H1 (cell line): ENCODE measurements around the gene STK32A. TPM values are rescaled to one million over a fixed set of nuclear protein-coding genes. Genes with fewer than 3 reads are reported as not detected.
A peak's percentile ranks its signal among the peaks of the same experiment; 100 is the strongest.

ENCODE experiments used
- CTCF ChIA-PET: fragments of 300-600 bp; sonication (Branson Sonifier 250); formaldehyde crosslinking; loops from one replicate; lab custom pipeline; 2021; ENCODE audit not compliant: partially characterized antibody; lab: Charles Lee
- POLR2A ChIA-PET: fragments of 300-600 bp; sonication (Branson Sonifier 250); formaldehyde crosslinking; loops from one replicate; lab custom pipeline; 2021; ENCODE audit warnings: inconsistent platforms; ENCODE audit not compliant: partially characterized antibody; lab: Charles Lee
- DNase-seq, 2 experiments: peaks; one replicate each; pipeline versions ENCODE4 v3.0.0 to v3.0.0-alpha.2; 2010 to 2022; ENCODE audit warnings: low spot score in 2 of 2, low read depth in 1 of 2, mixed read lengths in 1 of 2
- FAIRE-seq: peaks from 2 replicates; lab custom pipeline; 2011; peaks lifted over from hg19 to GRCh38; lab: Jason Lieb, UNC
- H2AFZ ChIP-seq: 2 replicates; pipeline ENCODE4 v1.8.1; 2012; ENCODE audit warnings: low read length, inconsistent platforms
- H2AK5ac ChIP-seq: 2 replicates; pipeline ENCODE4 v1.6.1; 2013; ENCODE audit warnings: low read depth, low read length
- H2BK120ac ChIP-seq: replicated peaks from 2 replicates; pipeline ENCODE3; 2013; ENCODE audit warnings: low read depth, low read length, inconsistent platforms
- H2BK12ac ChIP-seq: 2 replicates; pipeline ENCODE4 v1.6.1; 2013; ENCODE audit warnings: low read depth, low read length
- H2BK15ac ChIP-seq: 2 replicates; pipeline ENCODE4 v1.6.1; 2013; ENCODE audit warnings: low read length
- H2BK20ac ChIP-seq: 2 replicates; pipeline ENCODE4 v1.6.1; 2013; ENCODE audit warnings: low read length
- H2BK5ac ChIP-seq: 2 replicates; pipeline ENCODE4 v1.6.1; 2013; ENCODE audit warnings: low read depth, low read length
- H3K14ac ChIP-seq: 2 replicates; pipeline ENCODE4 v1.6.1; 2013; ENCODE audit warnings: inconsistent platforms; ENCODE audit not compliant: insufficient read length
- H3K18ac ChIP-seq: 2 replicates; pipeline ENCODE4 v1.6.1; 2013; ENCODE audit warnings: low read length; ENCODE audit errors: extremely low read depth
- H3K23ac ChIP-seq: 2 replicates; pipeline ENCODE4 v1.6.1; 2013; ENCODE audit warnings: inconsistent platforms; ENCODE audit not compliant: insufficient read length
- H3K23me2 ChIP-seq: 2 replicates; pipeline ENCODE4 v1.6.1; 2013; ENCODE audit warnings: low read depth, low read length
- H3K27ac ChIP-seq: 2 replicates; pipeline ENCODE4 v1.6.1; 2011; ENCODE audit warnings: low read depth, low read length, inconsistent platforms
- H3K27me3 ChIP-seq, 4 experiments: replicated peaks in 1 of 4; 1 replicate in 1 of 4; 2 replicates in 3 of 4; pipeline versions ENCODE4 v1.6.1 to v1.8.1; 2011 to 2013; ENCODE audit warnings: low read length in 3 of 4, mild to moderate bottlenecking in 3 of 4, inconsistent platforms in 2 of 4, mixed read lengths in 2 of 4, moderate library complexity in 1 of 4; ENCODE audit not compliant: control insufficient read depth in 3 of 4, insufficient read depth in 3 of 4; ENCODE audit errors: extremely low read depth in 1 of 4
- H3K36me3 ChIP-seq, 4 experiments: 2 replicates each; pipeline versions ENCODE4 v1.6.1 to v1.8.1; 2011 to 2013; ENCODE audit warnings: mild to moderate bottlenecking in 4 of 4, low read length in 3 of 4, moderate library complexity in 2 of 4, control low read depth in 1 of 4, inconsistent platforms in 1 of 4; ENCODE audit not compliant: insufficient read depth in 4 of 4, control insufficient read depth in 2 of 4
- H3K4ac ChIP-seq: replicated peaks from 2 replicates; pipeline ENCODE3; 2013; ENCODE audit warnings: low read length, low read depth, mixed read lengths, inconsistent platforms; ENCODE audit not compliant: insufficient read length
- H3K4me1 ChIP-seq, 4 experiments: replicated peaks in 1 of 4; 1 replicate in 1 of 4; 2 replicates in 3 of 4; pipeline versions ENCODE4 v1.6.1 to v1.8.1; 2011 to 2013; ENCODE audit warnings: low read length in 3 of 4, inconsistent platforms in 2 of 4, mixed read lengths in 1 of 4; ENCODE audit not compliant: insufficient read depth in 4 of 4, control insufficient read depth in 3 of 4
- H3K4me2 ChIP-seq, 2 experiments: 2 replicates each; pipeline versions ENCODE4 v1.6.1 to v1.8.1; 2011 to 2013; ENCODE audit warnings: low read depth in 2 of 2, low read length in 2 of 2, control low read depth in 1 of 2, inconsistent platforms in 1 of 2, mild to moderate bottlenecking in 1 of 2; ENCODE audit not compliant: insufficient read depth in 1 of 2
- H3K4me3 ChIP-seq, 4 experiments: fragments of 200-600, 300-600 bp in 1 of 4; sonication (generic), shearing (Covaris generic), sonication (Bioruptor Twin) in 1 of 4; 2 replicates each; pipeline versions ENCODE4 v1.5.1 to v1.8.1; 2011 to 2016; ENCODE audit warnings: low read length in 4 of 4, low read depth in 3 of 4, control low read depth in 2 of 4, inconsistent platforms in 2 of 4, mild to moderate bottlenecking in 2 of 4, mixed read lengths in 1 of 4, moderate library complexity in 1 of 4; ENCODE audit not compliant: insufficient read depth in 2 of 4; ENCODE audit errors: extremely low read depth in 1 of 4
- H3K56ac ChIP-seq: replicated peaks from 2 replicates; pipeline ENCODE3; 2013; ENCODE audit warnings: low read depth, mild to moderate bottlenecking, mixed read lengths, low read length, inconsistent platforms; ENCODE audit not compliant: insufficient read length
- H3K79me1 ChIP-seq: 2 replicates; pipeline ENCODE4 v1.6.1; 2013; ENCODE audit warnings: low read depth, low read length, control low read depth
- H3K79me2 ChIP-seq, 2 experiments: 2 replicates each; pipeline versions ENCODE4 v1.6.1 to v1.8.1; 2012 to 2013; ENCODE audit warnings: low read length in 2 of 2, mild to moderate bottlenecking in 2 of 2, inconsistent platforms in 1 of 2; ENCODE audit not compliant: insufficient read depth in 2 of 2, control insufficient read depth in 1 of 2
- H3K9ac ChIP-seq, 4 experiments: replicated peaks in 1 of 4; 1 replicate in 1 of 4; 2 replicates in 3 of 4; pipeline versions ENCODE4 v1.6.1 to v1.8.1; 2011 to 2013; ENCODE audit warnings: low read depth in 3 of 4, low read length in 3 of 4, control low read depth in 2 of 4, mild to moderate bottlenecking in 2 of 4, moderate library complexity in 2 of 4, inconsistent platforms in 1 of 4; ENCODE audit errors: extremely low read depth in 1 of 4
- H3K9me3 ChIP-seq, 2 experiments: 2 replicates each; pipeline versions ENCODE4 v1.6.1 to v1.8.1; 2012 to 2013; ENCODE audit warnings: mild to moderate bottlenecking in 2 of 2, moderate library complexity in 2 of 2, control low read depth in 1 of 2, inconsistent platforms in 1 of 2, low read depth in 1 of 2, low read length in 1 of 2, mixed read lengths in 1 of 2; ENCODE audit not compliant: insufficient read depth in 2 of 2
- H4K20me1 ChIP-seq, 2 experiments: replicated peaks in 1 of 2; 2 replicates each; pipeline versions ENCODE3 to v1.8.1; 2011 to 2013; ENCODE audit warnings: inconsistent platforms in 2 of 2, low read length in 2 of 2, mild to moderate bottlenecking in 1 of 2; ENCODE audit not compliant: insufficient read depth in 2 of 2, control insufficient read depth in 1 of 2
- H4K5ac ChIP-seq: 2 replicates; pipeline ENCODE4 v1.6.1; 2013; ENCODE audit warnings: low read length, low read depth, mixed read lengths, inconsistent platforms; ENCODE audit not compliant: insufficient read length
- H4K8ac ChIP-seq: 2 replicates; pipeline ENCODE4 v1.8.0; 2013; ENCODE audit warnings: mild to moderate bottlenecking, moderate library complexity, low read length, inconsistent platforms; ENCODE audit not compliant: insufficient read depth; ENCODE audit errors: extremely low read depth
- H4K91ac ChIP-seq: replicated peaks from 2 replicates; pipeline ENCODE3; 2013; ENCODE audit warnings: low read length, mixed read lengths, inconsistent platforms; ENCODE audit not compliant: insufficient read length
- BCL11A ChIP-seq, 2 experiments: IDR thresholded peaks; one replicate each; pipeline ENCODE4 v1.6.1; 2011; ENCODE audit warnings: low read depth in 2 of 2, low read length in 2 of 2, mild to moderate bottlenecking in 2 of 2
- GABPA ChIP-seq: IDR thresholded peaks from 2 replicates; pipeline ENCODE4 v1.6.1; 2011; ENCODE audit warnings: mild to moderate bottlenecking, low read length, moderate library complexity, borderline replicate concordance; ENCODE audit not compliant: insufficient read depth
- POLR2A ChIP-seq, 2 experiments: IDR thresholded peaks; 1 replicate in 1 of 2; 2 replicates in 1 of 2; pipeline ENCODE4 v1.6.1; 2011; ENCODE audit warnings: low read depth in 2 of 2, low read length in 2 of 2, mild to moderate bottlenecking in 2 of 2; ENCODE audit errors: control extremely low read depth in 1 of 2
- POLR2AphosphoS5 ChIP-seq: IDR thresholded peaks from 2 replicates; pipeline ENCODE4 v1.6.1; 2011; ENCODE audit warnings: low read depth, low read length
- RFX5 ChIP-seq: IDR thresholded peaks from 2 replicates; pipeline ENCODE4 v1.6.1; 2011; ENCODE audit warnings: low read depth, low read length, improper control_type of control experiment, borderline replicate concordance
- SP1 ChIP-seq: IDR thresholded peaks from 2 replicates; pipeline ENCODE4 v1.6.1; 2011; ENCODE audit warnings: low read depth, low read length
- SP4 ChIP-seq: IDR thresholded peaks from 2 replicates; pipeline ENCODE4 v1.6.1; 2012; ENCODE audit warnings: low read length, inconsistent platforms
- TAF1 ChIP-seq: IDR thresholded peaks from 2 replicates; pipeline ENCODE4 v1.6.1; 2011; ENCODE audit warnings: mild to moderate bottlenecking, low read depth, low read length
- TEAD4 ChIP-seq: IDR thresholded peaks from 2 replicates; pipeline ENCODE4 v1.6.1; 2012; ENCODE audit warnings: low read depth, low read length, inconsistent platforms, mixed read lengths
- ZNF274 ChIP-seq: IDR thresholded peaks from 2 replicates; pipeline ENCODE4 v1.7.0; 2012; ENCODE audit warnings: low read length, borderline replicate concordance; ENCODE audit errors: extremely low read depth
- WGBS, 2 experiments: shearing (Covaris generic) in 1 of 2; methylation state at CpG; one replicate each; pipeline versions ENCODE4 v1.1.6 to v1.1.7; 2013 to 2015; ENCODE audit warnings: low lambda C conversion rate in 2 of 2, mixed read lengths in 2 of 2, inconsistent platforms in 1 of 2, low coverage in 1 of 2, missing lambda C conversion rate in 1 of 2; ENCODE audit not compliant: insufficient replicate concordance in 2 of 2, insufficient coverage in 1 of 2, insufficient read length in 1 of 2; ENCODE audit errors: extremely low coverage in 1 of 2, missing lambda C conversion rate in 1 of 2; 5-methylcytosine and 5-hydroxymethylcytosine counted together
- polyA plus RNA-seq, 7 experiments: library from polyadenylated mRNA; depleted of rRNA in 3 of 7; stranded (reverse) in 5 of 7; unstranded in 2 of 7; fragments of >200 nt in 5 of 7; fragments of 200-250 nt in 2 of 7; gene quantifications; 1 replicate in 5 of 7; 2 replicates in 1 of 7; 4 replicates in 1 of 7; pipeline versions ENCODE4 v1.2.1 to v1.2.3, GENCODE V29; 2011 to 2013; ENCODE audit warnings: missing spikeins in 2 of 7, mixed read lengths in 2 of 7
- total RNA-seq: library from RNA; stranded (reverse); fragmentation: NEBNext Ultra II Directional; extraction: Animal tissue kit (Norgen Biotek cat#: 25700); gene quantifications from 2 replicates; pipeline ENCODE4 v1.2.1, GENCODE V29; 2021
- TF ChIP-seq, protein P1 (sequence below): IDR thresholded peaks from 2 replicates; pipeline ENCODE4 v1.6.1; 2011; ENCODE audit warnings: low read depth, mild to moderate bottlenecking, low read length; ENCODE audit not compliant: insufficient read depth

The STK32A gene
- total and polyA plus RNA-seq, 2 of the 8 experiments (the other 6 are each of a cell fraction or from before 2014, with no cell fraction given), result 1.3 to 2.5 TPM

DNA sequence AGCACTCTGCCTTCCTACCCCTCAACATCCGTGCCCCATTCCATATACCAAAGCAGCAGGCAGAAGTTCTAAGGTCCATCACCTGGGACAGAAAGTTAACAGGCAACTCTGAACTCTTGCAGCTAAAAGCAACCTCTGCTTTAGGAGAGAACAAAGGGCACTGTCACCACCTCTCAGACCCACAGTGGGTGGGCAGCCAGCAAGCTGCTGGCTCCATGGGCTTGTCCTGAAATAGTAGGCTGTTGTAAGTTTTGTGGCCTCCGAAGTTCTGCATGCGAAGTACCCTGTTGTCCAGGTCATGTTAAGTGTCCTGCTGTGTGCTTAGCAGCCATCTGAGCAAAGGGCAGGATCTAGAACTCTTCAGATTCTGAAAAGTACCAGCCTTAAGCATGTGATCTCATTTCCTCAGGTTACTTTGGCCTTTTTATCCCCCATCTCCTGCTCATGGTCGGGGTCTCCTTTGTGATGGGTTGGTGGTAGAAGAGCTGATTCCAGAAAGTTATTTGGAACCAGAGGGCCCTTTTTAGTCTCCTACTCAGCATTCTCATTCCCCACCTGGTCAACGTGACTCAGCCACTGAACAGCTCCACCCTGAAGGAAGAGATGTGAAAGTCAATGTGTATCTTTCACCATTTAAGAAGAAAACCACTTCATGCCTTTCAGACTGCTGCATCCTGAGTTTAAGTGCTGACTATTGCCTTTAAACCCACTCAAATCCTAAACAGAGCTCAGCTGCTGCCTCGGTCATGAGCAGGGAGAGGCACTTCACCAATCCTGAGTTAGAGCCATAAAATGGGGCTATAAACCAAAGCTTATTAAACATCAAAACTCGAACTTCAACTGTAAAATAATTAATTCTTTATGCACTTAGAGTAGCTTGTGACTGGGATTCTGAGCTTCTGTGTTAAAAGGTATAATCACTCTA is 153.6 kb downstream of the STK32A start:
- H4K8ac ChIP-seq, result no peak overlapping the region
- H3K27me3 ChIP-seq, result no peaks in the 10 kb centered on the region; a peak in 1 of 7 replicates
- CTCF ChIA-PET, result interaction anchor here (0.9 to 2.6 kb wide), 13 partner anchors 9 to 200 kb away, joined by 3 to 16 read pairs (median 4); no protein-coding TSS in a partner anchor
- POLR2A ChIA-PET, result interaction anchor here (0.6 to 2.3 kb wide), 7 partner anchors 9 to 940 kb away, joined by 3 to 6 read pairs (median 3); no protein-coding TSS in a partner anchor
- H3K23ac ChIP-seq, result no peak overlapping the region
- peak overlapping the region; percentile 27 for H3K4ac ChIP-seq
- no peaks in the 10 kb centered on the region for H3K79me2 ChIP-seq
- DNase-seq (no peak), FAIRE-seq (no peak)
- no peak overlapping the region for H2BK15ac ChIP-seq
- peak overlapping the region in 1 of 2 experiments; percentile 3; a peak in 1 of 4 replicates for H3K4me2 ChIP-seq
- H2BK120ac ChIP-seq, result no peak overlapping the region
- no peak overlapping the region for H3K56ac ChIP-seq
- no peak overlapping the region for H4K91ac ChIP-seq
- no peaks in the 10 kb centered on the region; the same call in 1 of the 2 replicates for H3K79me1 ChIP-seq
- H3K4me1 ChIP-seq, result peaks cover 7 to 15% (median 10%) of the 10 kb centered on the region in 4 experiments; a peak in 6 of 7 replicates
- no peak overlapping the region for H2BK5ac ChIP-seq
- peaks cover 8 to 34% (median 23%) of the 10 kb centered on the region in 4 experiments; a peak in 7 of 8 replicates for H3K36me3 ChIP-seq
- peak overlapping the region; percentile 30 for H3K27ac ChIP-seq
- H3K4me3 ChIP-seq, result no peak overlapping the region
- H3K18ac ChIP-seq, result no peak overlapping the region
- H3K9ac ChIP-seq, result 0 out of 7 replicates have a peak overlapping the region, but pooled peaks of 1 of the 4 experiments have one; percentile 10
- TF ChIP-seq, protein P1, sequence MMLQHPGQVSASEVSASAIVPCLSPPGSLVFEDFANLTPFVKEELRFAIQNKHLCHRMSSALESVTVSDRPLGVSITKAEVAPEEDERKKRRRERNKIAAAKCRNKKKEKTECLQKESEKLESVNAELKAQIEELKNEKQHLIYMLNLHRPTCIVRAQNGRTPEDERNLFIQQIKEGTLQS, result no peak
- TF ChIP-seq BCL11A (IDR thresholded peaks at IDR 0.05; ENCODE audit: low read depth in 2 of 2, low read length in 2 of 2) (no peak), GABPA (no peak), SP4 (peak; percentile 59; the same call in 1 of the 2 replicates), SP1 (no peak), POLR2A (IDR thresholded peaks at IDR 0.05; ENCODE audit: control extremely low read depth in 1 of 2, low read depth in 2 of 2, low read length in 2 of 2) (peak; percentile 11 to 50; a peak in 2 of 3 replicates), ZNF274 (no peak), TEAD4 (no peak), RFX5 (no peak), POLR2AphosphoS5 (0 out of 2 replicates have a peak, but pooled peaks have one; percentile 46), TAF1 (no peak)
- no peak overlapping the region for H2AFZ ChIP-seq
- H2BK20ac ChIP-seq, result no peak overlapping the region
- no peak overlapping the region for H3K14ac ChIP-seq
- no peaks in the 10 kb centered on the region for H4K20me1 ChIP-seq
- no peaks in the 10 kb centered on the region for H3K23me2 ChIP-seq
- no peak overlapping the region for H4K5ac ChIP-seq
- H2BK12ac ChIP-seq, result no peak overlapping the region
- H3K9me3 ChIP-seq, result no peaks in the 10 kb centered on the region
- WGBS, 2 experiments, result 77% methylated on average over 7 of the region's 7 CpGs; no CpG with 5 or more reads in 1 of the 2 experiments
- no peak overlapping the region for H2AK5ac ChIP-seq
